Adrenal gland (tissue), 12 donors: ENCODE data around the gene FKBP2. TPM values are rescaled to one million over a fixed set of nuclear protein-coding genes. Genes with fewer than 3 reads are reported as not detected.

Experiments
- DNase-seq, 7 donors: peaks; one replicate each; pipeline ENCODE4 v3.0.0-alpha.2; 2019 to 2020
- H3K27ac ChIP-seq, 5 donors: fragments of 200-600 bp; sonication (generic) in 4 of 5; 1 replicate in 3 of 5; 2 replicates in 2 of 5; pipeline versions ENCODE4 v1.5.1 to v1.8.0; 2016 to 2020; ENCODE audit warnings: mild to moderate bottlenecking in 1 of 5
- H3K27me3 ChIP-seq: fragments of 200-600 bp; 2 replicates; pipeline ENCODE4 v1.8.0; 2021
- H3K36me3 ChIP-seq, 2 donors: fragments of 200-600 bp; replicated peaks in 1 of 2; 1 replicate in 1 of 2; 2 replicates in 1 of 2; pipeline versions ENCODE4 v1.5.1 to v1.8.0; 2018 to 2022
- H3K4me1 ChIP-seq, 2 donors: fragments of 200-600 bp; replicated peaks in 1 of 2; 1 replicate in 1 of 2; 2 replicates in 1 of 2; pipeline versions ENCODE4 v1.5.1 to v1.8.0; 2018 to 2021
- H3K4me3 ChIP-seq, 4 donors: fragments of 200-600 bp; sonication (generic) in 3 of 4; one replicate each; pipeline ENCODE4 v1.5.1; 2016 to 2018
- H3K9me3 ChIP-seq, 3 donors: fragments of 200-600 bp; sonication (generic) in 1 of 3; replicated peaks in 1 of 3; 1 replicate in 2 of 3; 2 replicates in 1 of 3; pipeline versions ENCODE4 v1.5.1 to v1.8.0; 2016 to 2021
- POLR2A ChIP-seq, 2 donors: fragments of 450-650 bp; IDR thresholded peaks; one replicate each; pipeline ENCODE4 v1.6.1; 2017; ENCODE audit warnings: antibody characterized with exemption in 2 of 2, mild to moderate bottlenecking in 2 of 2, moderate library complexity in 1 of 2
- WGBS, 4 donors: extraction: QIAGEN DNeasy Blood & Tissue Kit in 2 of 4; methylation state at CpG; one replicate each; pipeline versions ENCODE4 v1.1.5 to v1.1.7; 2013 to 2017; 5-methylcytosine and 5-hydroxymethylcytosine counted together
- intact Hi-C, 2 donors: fragments of 100-400 bp; cut with DNase I; formaldehyde crosslinking; loops; one replicate each; pipeline versions ENCODE4 v1.14.1 to v1.15.0; 2022 to 2023
- polyA plus RNA-seq, 3 donors: library from polyadenylated mRNA; stranded (reverse); fragments of 200-250 nt in 2 of 3; fragments of 350-450 nt in 1 of 3; fragmentation: Illumina TruSeq in 1 of 3; extraction: RNeasy Lipid Tissue Mini Kit (QIAGEN cat#74804) in 1 of 3; gene quantifications; one replicate each; pipeline ENCODE4 v1.2.3, GENCODE V29; 2013 to 2014
- total RNA-seq, 9 donors: library from RNA; depleted of rRNA in 4 of 9; stranded (reverse); fragments of >200 nt in 4 of 9; fragments of 120-200 nt in 1 of 9; fragmentation: NEBNext Ultra II Directional in 1 of 9; extraction: Animal tissue kit (Norgen Biotek cat#: 25700) in 1 of 9; gene quantifications; one replicate each; pipeline versions ENCODE4 v1.1.0 to v1.2.4, GENCODE V29; 2013 to 2023
- TF ChIP-seq, protein P1 (sequence below), 6 experiments: fragments of 450-650 bp in 4 of 6; fragments of 200-600 bp in 2 of 6; sonication (generic) in 1 of 6; IDR thresholded peaks; 1 replicate in 5 of 6; 2 replicates in 1 of 6; pipeline versions ENCODE4 v1.5.1 to v1.8.0; 2016 to 2021; ENCODE audit warnings: antibody characterized with exemption in 6 of 6, mild to moderate bottlenecking in 2 of 6, moderate library complexity in 1 of 6
- donor health status: healthy with polysubstance abuse.
- donor health status: Bipolar disorder and iron deficiency.
- donor health status: DM: yes; HTN: yes; CAD: no.
- donor health status: DM: no; HTN: no; CAD: no.
- donor health status: DM: no; HTN: no; CAD: no.
- donor health status: DM: yes; HTN: yes; CAD: no.

The FKBP2 gene
- total and polyA plus RNA-seq, 12 donors: 76.1 to 812 (median 106) TPM

DNA sequence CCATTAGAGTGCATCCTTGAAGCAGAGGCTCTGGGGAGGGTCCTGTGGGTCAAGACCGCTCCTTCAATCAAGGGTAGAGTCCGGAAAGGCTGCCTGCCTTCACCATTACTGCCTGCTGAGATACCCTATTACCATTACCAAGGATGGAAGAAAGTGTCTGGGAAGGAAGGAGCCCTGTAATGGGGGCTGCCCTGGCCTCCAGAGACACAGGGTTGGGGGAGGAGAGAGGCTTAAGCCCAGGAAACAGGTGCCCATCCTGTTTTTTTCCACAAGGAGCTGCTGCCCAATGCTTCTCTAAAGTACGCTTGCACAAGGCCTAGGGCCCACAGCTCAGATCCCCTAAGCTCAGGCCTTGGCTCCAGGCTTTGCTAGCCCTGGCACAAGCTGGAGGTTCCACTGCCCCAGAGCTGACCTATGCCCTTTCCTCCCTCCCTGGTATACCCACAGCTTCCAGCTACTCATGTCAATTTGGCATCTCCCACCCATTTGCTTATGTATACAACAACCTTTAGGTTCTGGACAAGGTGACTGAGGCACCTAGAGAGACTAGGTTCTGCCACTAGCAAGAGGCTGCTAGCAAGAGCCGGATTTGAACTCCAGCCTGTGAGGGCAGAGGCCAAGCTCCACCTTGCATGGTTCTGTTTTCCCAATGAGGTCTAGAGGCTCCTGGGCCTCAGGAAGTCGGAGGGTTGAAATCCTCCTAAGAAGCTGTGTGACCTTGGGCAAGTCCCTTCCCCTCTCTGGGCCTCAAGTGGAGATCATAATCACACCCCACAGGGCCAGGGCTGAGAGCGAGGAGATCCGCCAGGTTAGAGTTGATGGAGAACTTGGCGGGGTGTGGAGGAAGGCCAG, 8.9 kb downstream of the FKBP2 start:
- no peak overlapping the region for H3K4me3 ChIP-seq
- H3K4me1 ChIP-seq: peaks cover 40 to 48% of the 10 kb centered on the region in 2 donors
- no peaks in the 10 kb centered on the region for H3K27me3 ChIP-seq
- no peaks in the 10 kb centered on the region for H3K9me3 ChIP-seq
- H3K27ac ChIP-seq: no peak overlapping the region
- DNase-seq: no peak
- intact Hi-C loops: no loop called here
- WGBS, 4 donors: 83 to 95% (median 87%) methylated on average over 4 to 8 of the region's 8 CpGs
- no peak for TF ChIP-seq POLR2A (IDR thresholded peaks at IDR 0.05)
- peaks cover 0 to 4% of the 10 kb centered on the region in 2 donors for H3K36me3 ChIP-seq

DNA sequence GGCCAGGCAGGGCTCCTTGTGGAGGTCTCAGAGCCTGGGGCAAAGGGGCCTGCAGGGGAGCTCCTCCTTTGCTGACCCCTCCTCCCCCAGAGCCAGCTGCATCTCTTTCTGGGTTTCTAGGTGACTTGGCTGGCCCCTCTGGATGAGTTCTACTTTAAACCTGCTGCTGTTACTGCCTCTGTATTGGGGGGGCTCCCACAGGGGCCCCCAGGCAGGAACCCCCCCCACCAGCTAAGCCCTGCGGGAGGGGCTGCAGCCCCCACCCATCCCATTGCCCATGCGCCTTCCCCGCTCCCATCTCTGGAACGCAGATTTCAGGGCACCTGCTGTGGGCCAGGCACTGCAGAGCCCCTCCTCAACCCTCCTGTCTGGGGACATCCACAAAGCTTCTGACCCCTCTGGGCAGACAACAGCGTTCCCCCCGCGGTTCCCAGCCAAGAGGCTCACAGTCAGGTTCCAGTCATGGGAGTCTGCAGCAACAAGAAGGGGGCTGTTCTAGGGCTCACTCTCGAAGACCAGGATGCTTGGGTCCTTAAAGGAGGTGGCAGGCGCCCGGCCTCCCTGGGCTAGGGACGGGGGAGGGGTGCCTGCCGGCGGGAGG, 9.6 kb downstream of the FKBP2 start:
- Histone ChIP-seq H3K4me3 (peak overlapping the region in 1 of 4 donors; percentile 94), H3K4me1 (peaks cover 33 to 41% of the 10 kb centered on the region in 2 donors), H3K36me3 (peaks cover 0 to 11% of the 10 kb centered on the region in 2 donors), H3K27me3 (no peaks in the 10 kb centered on the region), H3K27ac (no peak overlapping the region), H3K9me3 (no peaks in the 10 kb centered on the region)
- intact Hi-C loops: no loop called here
- WGBS, 4 donors: 22 to 36% (median 25%) methylated on average over 7 to 13 of the region's 13 CpGs
- TF ChIP-seq, protein P1, sequence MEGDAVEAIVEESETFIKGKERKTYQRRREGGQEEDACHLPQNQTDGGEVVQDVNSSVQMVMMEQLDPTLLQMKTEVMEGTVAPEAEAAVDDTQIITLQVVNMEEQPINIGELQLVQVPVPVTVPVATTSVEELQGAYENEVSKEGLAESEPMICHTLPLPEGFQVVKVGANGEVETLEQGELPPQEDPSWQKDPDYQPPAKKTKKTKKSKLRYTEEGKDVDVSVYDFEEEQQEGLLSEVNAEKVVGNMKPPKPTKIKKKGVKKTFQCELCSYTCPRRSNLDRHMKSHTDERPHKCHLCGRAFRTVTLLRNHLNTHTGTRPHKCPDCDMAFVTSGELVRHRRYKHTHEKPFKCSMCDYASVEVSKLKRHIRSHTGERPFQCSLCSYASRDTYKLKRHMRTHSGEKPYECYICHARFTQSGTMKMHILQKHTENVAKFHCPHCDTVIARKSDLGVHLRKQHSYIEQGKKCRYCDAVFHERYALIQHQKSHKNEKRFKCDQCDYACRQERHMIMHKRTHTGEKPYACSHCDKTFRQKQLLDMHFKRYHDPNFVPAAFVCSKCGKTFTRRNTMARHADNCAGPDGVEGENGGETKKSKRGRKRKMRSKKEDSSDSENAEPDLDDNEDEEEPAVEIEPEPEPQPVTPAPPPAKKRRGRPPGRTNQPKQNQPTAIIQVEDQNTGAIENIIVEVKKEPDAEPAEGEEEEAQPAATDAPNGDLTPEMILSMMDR (IDR thresholded peaks at IDR 0.05): no peak
- TF ChIP-seq POLR2A (IDR thresholded peaks at IDR 0.05): no peak
- DNase-seq: peak in 1 of 7 donors; percentile 18

DNA sequence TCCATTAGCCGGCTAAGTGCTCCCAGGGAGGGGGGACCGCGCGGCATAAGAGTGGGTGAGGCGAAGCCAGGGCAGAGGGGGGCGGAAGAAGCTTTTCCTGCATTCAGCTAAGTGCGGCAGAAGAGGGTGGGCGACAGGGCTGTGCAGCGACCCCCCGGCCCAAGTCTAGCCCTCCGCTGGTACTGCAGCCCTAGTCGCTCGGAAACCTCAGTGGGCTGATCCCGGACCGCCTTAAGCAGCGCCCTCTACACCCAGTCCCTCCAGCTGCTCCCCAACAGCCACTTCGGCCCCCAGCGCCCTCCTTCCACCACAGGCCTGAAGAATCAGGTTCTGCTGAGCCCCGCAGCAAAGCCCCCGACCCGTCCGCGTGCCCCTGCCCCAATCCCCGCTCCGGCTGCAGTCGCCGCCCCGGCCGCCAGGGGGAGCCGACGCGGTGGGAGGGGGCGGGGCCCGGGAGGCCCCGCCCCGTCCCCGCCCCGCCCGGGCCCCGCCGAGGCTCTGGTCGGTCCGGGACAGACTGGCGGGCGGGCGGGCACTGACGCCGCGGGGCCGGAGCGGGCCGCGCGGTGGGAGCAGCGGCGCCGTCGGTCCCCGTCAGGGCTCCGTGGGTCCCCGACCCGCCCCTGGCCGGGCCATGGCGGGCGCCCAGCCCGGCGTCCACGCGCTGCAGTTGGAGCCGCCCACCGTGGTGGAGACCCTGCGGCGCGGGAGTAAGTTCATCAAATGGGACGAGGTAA, 10.3 kb downstream of the FKBP2 start, which contains the start of gene PLCB3:
Gene PLCB3, plus strand, starts transcription at position 515 of the 737 bp plus-strand sequence. Its CDS starts 120 bp downstream, at position 635.
- TF ChIP-seq, protein P1 (IDR thresholded peaks at IDR 0.05): peak; percentile 30 to 83 (median 77)
- peak; percentile 36 to 66 for TF ChIP-seq POLR2A (IDR thresholded peaks at IDR 0.05)
- H3K9me3 ChIP-seq: no peaks in the 10 kb centered on the region
- peaks cover 29 to 35% of the 10 kb centered on the region in 2 donors for H3K4me1 ChIP-seq
- H3K27me3 ChIP-seq: no peaks in the 10 kb centered on the region
- peak in 3 of 7 donors; percentile 57 to 73 (median 72) for DNase-seq
- H3K36me3 ChIP-seq: peaks cover 0 to 18% of the 10 kb centered on the region in 2 donors
- intact Hi-C loops: no loop called here
- WGBS, 4 donors: 0 to 27% (median 1%) methylated on average over 3 to 75 of the region's 75 CpGs
- peak within 1 kb of the TSS in 3 of 5 donors; percentile 11 to 77 (median 70) for H3K27ac ChIP-seq
- peak within 1 kb of the TSS in 3 of 4 donors; percentile 28 to 94 (median 56) for H3K4me3 ChIP-seq

DNA sequence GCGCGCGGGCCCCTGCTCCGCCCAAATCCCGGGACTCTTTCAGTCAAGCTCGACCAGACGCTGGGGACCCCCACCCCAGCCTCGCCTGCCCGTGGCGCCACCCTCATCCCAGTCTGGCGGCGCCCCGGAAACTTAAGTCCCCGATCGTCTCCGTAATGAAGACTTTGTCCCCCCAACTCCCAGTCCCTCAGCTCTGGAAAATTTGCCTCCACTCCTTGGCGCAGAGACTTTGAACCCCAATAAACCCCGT, 10.8 kb downstream of the FKBP2 start:
- no peaks in the 10 kb centered on the region for H3K9me3 ChIP-seq
- H3K27ac ChIP-seq: peak overlapping the region in 2 of 5 donors; percentile 70 to 77
- no peak for DNase-seq
- peak overlapping the region in 3 of 4 donors; percentile 28 to 94 (median 56) for H3K4me3 ChIP-seq
- no peaks in the 10 kb centered on the region for H3K27me3 ChIP-seq
- WGBS, 4 donors: 0 to 2% (median 1%) methylated on average over 8 to 18 of the region's 18 CpGs
- peaks cover 0 to 23% of the 10 kb centered on the region in 2 donors for H3K36me3 ChIP-seq
- H3K4me1 ChIP-seq: peaks cover 29 to 35% of the 10 kb centered on the region in 2 donors
- TF ChIP-seq POLR2A (IDR thresholded peaks at IDR 0.05): no peak
- TF ChIP-seq, protein P1 (IDR thresholded peaks at IDR 0.05): no peak
- intact Hi-C loops: no loop called here
